RCC 7860 (cell line): Measurements from ENCODE around the gene CKS1B.
"Not testable (repeated sequence)": the region's sequence is repeated elsewhere in the genome, so short reads cannot be mapped to it uniquely, and the experiment has no call there.

Experiments used
- DNase-seq: peaks from one replicate; pipeline ENCODE4 v3.0.0-alpha.2; 2015; ENCODE audit warnings: low spot score
- FAIRE-seq: peaks from 2 replicates; lab custom pipeline; 2012; peaks lifted over from hg19 to GRCh38; lab: Jason Lieb, UNC

Gene CKS1B

GRCh38 chr1:154962156-154962749 lies 12.2 kb upstream of the CKS1B start:
- FAIRE-seq (no peak), DNase-seq (peak; percentile 11)

DNA sequence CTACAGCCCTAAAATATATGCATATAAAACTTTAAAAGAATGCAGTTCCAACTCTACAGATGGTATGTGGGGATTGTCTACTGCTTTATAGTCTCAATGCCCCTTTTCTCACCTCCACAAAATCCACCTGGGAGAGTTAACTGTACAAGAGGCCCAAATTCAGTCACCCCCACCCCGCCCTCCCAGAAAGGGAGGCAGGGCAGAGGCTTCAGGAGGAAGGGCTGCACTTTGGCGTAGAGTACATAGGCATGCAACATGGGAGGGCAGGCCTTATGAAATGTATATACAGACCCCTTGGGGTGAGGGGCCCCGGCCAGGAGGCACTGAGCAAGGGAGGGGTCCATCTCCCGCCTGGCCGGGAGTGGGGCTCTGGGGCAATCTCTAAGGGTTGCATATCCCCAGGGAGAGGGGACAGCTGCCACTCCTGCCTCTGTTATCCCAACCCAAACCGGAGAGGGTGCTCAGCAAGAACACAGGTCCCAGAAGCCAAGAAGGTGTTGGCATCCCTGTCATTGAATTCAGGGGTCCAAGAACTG lies 11.6 kb upstream of the CKS1B start:
- DNase-seq (no peak), FAIRE-seq (no peak)

DNA sequence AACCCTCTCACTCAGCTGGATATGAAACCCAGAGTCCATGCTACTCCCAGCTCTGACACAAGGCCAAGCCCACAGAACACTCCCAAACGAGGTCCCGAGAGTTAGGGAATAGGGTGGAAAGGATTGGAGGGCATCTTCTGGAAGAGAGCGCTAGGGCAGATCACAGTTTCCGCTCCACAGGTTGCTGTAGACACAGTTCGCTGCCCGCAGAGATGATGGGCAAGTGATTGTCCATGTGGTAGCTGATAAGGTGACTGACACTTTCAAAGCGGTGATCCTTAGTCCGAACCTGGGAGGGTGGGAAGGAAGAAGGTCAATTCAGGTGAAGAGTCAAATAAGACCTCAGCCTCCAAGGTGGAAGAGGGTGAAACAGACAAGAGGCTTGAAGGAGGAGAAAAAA lies 10.8 kb upstream of the CKS1B start:
- no peak for DNase-seq
- no peak for FAIRE-seq

- FAIRE-seq (no peak), DNase-seq (no peak)
These were observed 10.1 kb upstream of the CKS1B start for GRCh38 chr1:154964359-154964758.

DNA sequence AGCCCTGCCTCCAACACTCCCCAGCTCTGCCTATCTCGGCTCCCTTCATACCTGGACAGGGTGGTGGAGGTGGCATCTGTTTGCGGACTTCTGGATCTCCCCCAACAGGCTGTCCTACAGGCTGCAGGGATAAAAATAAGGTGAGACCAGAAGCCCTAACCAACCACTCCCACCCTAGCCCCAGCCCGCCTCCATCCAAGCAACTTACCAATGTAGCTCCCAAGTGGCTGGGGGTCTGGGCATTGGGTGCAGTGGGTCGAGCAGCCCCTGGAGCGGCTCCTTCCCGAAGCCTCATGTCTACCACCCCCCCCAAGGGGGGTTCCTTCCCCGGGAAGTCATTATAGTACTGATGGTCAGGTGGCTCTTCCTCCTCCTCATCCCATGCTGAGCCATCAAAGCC lies 8.4 kb upstream of the CKS1B start:
- FAIRE-seq = no peak
- no peak for DNase-seq

DNA sequence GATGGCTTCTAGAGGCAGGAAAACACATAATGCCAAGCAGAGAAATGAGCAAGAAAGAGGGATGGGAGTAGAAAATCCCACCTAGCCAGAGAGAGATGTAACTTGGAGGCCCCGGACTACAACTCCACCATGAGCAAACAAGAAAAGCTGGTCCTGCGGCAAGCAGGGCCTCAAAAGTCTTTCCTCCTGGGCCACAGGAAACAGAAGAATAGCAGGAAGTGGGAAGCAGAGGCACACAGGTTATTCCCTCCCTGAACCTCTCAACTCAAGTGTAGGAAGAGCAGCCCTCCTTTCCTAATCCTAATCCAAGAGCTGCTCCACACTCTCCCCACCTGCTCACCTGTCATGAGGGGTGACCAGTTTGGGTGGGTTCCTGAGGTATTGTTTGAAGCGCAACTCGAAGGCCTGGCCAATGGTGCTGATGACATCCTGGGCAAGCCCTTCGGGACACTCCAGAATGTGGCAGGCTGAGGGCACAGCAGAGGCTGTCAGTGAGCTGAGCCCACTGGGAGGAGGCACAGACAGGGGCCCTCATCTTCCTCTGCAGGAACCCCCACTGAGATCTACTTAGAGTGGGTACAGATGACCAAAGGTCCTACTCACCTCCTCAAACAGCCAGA lies 7.0 kb upstream of the CKS1B start:
- DNase-seq (no peak), FAIRE-seq (no peak)

DNA sequence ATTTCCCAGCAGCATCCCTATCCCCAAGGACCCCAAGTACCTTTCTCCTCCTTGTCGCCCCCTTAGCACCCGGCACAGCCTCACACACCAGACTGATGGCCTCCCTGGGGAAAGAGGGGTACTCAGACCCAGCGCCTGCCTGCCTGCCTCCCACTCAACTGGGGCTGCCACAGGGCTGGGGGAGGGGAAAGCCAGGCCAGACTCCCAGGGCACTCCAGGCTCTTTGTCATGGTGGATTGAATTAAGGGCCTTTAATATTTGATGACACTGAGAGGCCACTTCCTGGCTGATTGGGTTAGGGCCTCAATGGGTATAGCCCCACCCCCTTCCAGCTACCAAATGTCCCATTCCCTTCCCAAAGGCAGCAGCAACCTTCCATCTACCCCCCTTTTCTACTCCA lies 5.8 kb upstream of the CKS1B start:
- FAIRE-seq = no peak
- DNase-seq = no peak

GRCh38 chr1:154969246-154969645 lies 5.2 kb upstream of the CKS1B start:
- FAIRE-seq (no peak), DNase-seq (no peak)

DNA sequence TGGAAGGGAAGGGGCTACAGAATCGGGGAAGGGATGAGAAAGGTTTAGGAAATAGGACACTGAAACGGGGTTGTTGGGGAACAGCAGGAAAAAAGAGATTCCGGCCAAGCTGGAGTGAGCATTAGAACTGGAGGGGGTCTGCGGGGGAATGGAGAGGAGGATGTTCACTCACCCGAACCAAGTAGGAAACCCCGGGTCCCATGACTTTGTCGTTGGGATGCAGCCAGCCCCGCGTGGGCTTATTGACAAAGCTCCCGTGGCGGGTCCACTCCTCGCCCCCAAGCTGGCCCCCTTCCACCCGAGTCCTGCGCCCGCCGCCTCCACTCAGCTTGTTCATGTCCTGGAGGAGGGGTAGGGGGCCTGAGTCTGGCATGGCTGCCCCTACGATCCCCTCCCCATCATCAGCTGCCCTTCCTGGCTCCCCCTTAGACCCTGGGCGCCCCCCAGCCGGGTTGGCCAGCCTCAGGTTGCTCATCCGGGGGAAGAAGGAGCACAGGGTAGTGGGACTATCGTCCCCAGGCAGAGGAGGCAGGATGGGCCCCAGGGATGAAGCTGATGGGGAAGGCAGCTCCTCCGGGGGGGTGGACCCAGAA lies 4.5 kb upstream of the CKS1B start:
- DNase-seq = no peak
- no peak for FAIRE-seq

DNA sequence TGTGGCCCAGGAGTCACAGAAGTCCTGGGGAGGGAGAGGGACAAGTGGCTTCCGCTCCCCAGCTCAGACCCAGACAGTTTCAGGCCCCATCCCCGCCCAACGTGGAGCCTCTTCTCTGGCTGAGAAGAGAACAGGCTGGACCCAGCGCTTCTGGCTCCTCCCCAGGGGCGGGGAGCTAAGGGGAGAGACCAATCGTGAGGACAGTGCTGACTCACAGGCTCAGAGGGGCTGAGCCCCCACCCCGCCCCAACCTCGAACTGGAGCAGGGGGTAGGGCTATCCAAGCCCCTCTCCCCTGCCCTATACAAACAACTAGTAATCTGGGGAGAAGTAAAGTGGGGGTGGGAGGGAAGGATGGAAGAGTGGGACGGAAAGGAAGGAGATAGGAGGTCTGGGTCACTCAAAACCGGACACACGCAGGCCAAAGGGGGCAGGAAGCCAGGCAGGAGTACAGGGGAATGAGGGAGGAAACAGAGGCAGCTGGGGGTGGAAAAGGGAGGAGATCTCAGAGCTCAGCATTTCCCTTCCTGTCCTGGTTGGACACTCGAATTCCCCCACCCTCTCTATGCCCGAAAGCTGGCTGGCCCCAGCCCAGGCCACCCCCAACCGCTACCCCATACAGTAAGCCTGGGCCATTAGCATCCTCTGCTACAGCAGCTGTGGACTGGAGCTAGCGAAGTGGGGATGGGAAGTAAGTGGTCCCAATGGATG lies 3.7 kb upstream of the CKS1B start, which contains the start of gene SHC1:
SHC1 (minus strand) TSS at position 117 of the 710 bp plus-strand sequence. CDS start 221 bp downstream, outside the sequence.
- DNase-seq = peak; percentile 90
- FAIRE-seq = peak; percentile 79

- DNase-seq (no peak), FAIRE-seq (no peak)
These were observed 3.0 kb upstream of the CKS1B start for GRCh38 chr1:154971341-154971998.

GRCh38 chr1:154972213-154972516 lies 2.3 kb upstream of the CKS1B start:
- FAIRE-seq (no peak), DNase-seq (no peak)

DNA sequence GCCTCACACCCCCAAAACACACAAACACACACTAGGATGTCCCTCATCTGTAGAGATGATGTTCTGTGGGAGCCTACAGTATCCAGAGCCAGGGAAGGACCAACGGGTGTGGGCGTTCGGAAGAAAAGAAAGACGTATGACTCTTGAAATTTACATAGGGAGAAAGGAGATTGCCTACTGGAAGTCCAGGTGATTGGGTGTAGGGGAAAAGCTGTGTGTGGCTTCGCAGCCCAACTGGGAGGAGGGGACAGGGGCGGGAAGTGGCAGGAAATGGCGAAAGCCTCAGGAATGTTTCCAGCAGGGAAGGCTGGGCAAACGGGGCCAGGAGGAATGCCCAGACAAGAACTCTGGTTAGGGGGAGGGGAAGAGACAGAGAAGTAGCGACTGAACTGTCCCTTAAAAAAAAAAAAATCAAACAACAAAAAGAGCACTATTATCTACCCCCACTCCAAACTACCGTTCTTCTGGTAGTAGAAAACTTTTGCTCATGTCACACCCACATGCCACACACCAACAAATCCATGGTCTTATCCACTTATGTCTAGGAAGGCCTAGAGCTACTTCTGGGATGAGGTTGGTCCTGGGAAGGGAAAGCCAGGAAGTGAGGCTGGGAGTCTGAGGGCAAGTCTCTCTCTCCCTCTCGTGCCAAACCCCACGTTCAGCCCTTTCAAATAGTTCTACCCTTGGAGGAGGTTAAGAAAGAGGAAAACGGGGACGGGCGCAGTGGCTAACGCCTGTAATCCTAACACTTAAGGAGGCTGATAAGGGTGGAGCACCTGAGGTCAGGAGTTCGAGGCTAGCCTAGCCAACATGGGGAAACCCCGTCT lies 1.8 kb upstream of the CKS1B start:
- peak; percentile 87 for FAIRE-seq
- peak; percentile 95 for DNase-seq

GRCh38 chr1:154973344-154974101 lies 958 bp upstream of the CKS1B start:
- FAIRE-seq = peak; percentile 88
- DNase-seq = peak; percentile 97

DNA sequence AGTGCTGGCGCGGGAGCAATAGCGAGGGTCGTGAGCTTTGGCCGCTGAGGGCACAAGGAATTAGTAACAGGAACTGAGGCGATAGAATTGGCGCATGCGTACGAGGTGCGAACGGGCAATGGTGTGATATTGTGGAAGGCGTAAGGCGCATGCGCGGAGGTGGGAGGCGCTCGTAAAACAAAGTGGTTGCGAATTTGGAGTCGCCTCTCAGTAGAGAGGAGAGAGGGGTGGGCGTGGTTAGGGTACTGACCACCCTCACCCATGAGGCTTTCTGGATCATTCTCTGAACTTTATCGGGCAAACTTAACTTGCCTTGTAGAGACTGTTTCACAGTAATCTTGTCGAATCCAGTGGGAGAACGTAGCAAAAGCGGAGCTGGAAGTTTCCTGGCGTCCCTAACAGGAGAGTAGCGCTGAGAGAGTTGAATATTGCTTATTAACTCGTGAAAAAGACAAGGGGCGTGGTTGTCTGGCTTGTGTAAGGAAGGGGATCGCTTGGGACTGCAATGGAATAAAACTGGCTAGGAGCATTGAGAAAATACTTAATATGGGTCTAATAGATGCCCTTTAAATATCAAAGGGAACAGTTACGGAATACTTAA lies 427 bp downstream of the CKS1B start:
- no peak for FAIRE-seq
- DNase-seq = peak; percentile 94

DNA sequence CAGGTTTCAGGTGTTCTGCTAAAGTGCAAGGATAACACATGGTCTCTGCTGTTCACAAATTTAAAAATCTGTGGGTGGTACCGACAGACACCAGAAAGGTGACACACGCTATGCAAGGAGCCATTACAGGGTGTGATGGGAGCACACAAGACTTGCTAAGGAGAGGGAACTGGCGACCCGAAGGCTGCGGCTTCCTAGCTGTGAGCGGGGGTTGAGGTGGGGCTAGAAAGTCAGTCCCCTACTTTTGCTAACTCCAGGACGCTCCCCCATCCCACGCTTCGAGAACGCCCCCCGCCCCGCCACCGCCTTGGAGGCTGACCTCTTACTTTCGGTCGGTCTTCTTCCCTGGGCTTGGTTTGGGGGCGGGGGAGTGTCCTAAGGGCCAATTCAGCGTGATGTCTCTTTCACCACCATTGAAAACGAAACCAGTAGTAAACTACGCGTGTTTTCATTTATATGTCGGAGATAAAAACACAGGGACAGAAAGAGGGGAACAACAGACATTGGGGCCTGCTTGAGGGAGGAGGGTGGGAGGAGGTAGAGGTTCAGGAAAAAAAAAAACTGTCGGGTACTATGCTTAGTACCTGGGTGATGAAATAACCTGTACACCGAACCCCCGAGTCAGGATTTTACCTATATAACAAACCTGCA lies 1.1 kb downstream of the CKS1B start:
- FAIRE-seq (no peak), DNase-seq (no peak)

DNA sequence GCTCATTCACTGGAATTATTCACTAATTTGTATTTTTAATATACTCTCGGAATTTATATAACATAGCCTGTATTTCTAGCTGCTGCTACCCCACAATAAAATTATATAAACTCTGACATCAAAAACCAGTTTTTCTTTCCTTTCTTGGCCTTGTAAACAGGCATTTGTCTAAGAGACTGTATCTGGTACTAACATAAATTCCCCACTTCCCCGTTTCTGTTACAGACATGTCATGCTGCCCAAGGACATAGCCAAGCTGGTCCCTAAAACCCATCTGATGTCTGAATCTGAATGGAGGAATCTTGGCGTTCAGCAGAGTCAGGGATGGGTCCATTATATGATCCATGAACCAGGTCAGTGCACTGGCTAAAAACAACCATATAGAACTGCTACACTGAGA lies 3.3 kb downstream of the CKS1B start:
- not testable (repeated sequence) for FAIRE-seq, DNase-seq

DNA sequence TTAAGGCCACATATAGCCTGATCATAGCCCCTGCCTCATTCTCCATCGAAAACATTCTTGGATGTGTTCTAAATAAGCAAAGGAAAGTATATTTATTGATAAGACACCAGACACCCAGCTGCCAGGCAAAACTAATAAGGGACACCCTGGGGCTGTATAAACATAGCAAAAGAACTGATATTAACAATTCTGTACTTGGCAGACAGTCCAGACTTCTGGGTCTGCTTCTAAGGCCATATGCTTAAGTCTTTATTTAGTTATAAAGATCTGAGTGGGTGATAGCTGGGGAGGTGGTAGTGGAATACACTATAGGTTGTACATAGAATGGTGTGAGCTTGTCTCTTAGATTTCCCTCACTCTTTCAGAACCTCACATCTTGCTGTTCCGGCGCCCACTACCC lies 3.9 kb downstream of the CKS1B start:
- no peak for FAIRE-seq

DNA sequence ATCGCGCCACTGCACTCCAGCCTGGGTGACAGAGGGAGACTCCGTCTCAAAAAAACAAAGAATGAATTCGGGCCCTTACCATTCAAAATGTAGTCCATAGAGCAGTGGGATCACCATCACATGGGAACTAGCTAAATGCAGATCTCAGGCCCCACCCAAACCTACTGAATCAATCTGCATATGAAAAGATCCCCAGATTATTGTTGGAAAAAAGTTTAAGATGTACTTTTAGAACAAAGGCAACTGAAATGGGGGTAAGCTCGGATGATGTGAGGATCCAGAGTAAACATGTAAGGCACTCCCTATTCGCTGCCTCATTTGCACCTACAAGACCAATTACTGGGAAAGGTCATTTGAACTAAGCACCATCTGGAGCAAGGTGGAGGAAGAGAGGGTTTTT lies 7.9 kb downstream of the CKS1B start:
- DNase-seq (no peak), FAIRE-seq (no peak)

More for the DNA sequence above, 3.9 kb downstream of the CKS1B start:
- no peak for DNase-seq
